ENCODE data around the gene CARNS1. TPM values are rescaled to one million over a fixed set of nuclear protein-coding genes. Genes with fewer than 3 reads are reported as not detected.

Gene CARNS1
- total RNA-seq, 3 donors from 2014 or later (not counting 1 experiment from before 2014, with no cell fraction given): 25.0 to 29.0 (median 25.0) TPM

GRCh38 chr11:67382276-67383136 lies 33.0 kb upstream of the CARNS1 start:
- Histone ChIP-seq H3K4me1 (ENCODE audit: control insufficient read depth, insufficient read depth, low read length) (peaks cover 24% of the 10 kb centered on the region), H3K4me3 (ENCODE audit: low read length) (no peak overlapping the region), H3K27ac (ENCODE audit: low read length) (no peak overlapping the region), H3K27me3 (ENCODE audit: control insufficient read depth, insufficient read depth, low read length) (no peaks in the 10 kb centered on the region), H3K9me3 (ENCODE audit: control insufficient read depth, insufficient read depth, low read length) (no peaks in the 10 kb centered on the region), H3K36me3 (ENCODE audit: control insufficient read depth, insufficient read depth, low read length) (no peaks in the 10 kb centered on the region)
- WGBS (ENCODE audit: insufficient coverage): 52% methylated on average over 16 of the region's 16 CpGs
- peak overlapping the region; percentile 25 to 36 for H3K27ac Mint-ChIP-seq
- peaks cover 17 to 24% of the 10 kb centered on the region in 2 donors for H3K4me1 Mint-ChIP-seq
- no peak overlapping the region for H3K4me3 Mint-ChIP-seq
- H3K9me3 Mint-ChIP-seq: no peaks in the 10 kb centered on the region
- peaks cover 7 to 8% of the 10 kb centered on the region in 2 donors for H3K27me3 Mint-ChIP-seq (ENCODE audit: low read depth in 2 of 2)
- intact Hi-C loops (cut with micrococcal nuclease): loop anchor here (1.0 kb wide), 3 partner anchors 25 to 120 kb away; no protein-coding TSS in a partner anchor
- DNase-seq (peak; percentile 81 to 92), ATAC-seq (peak; percentile 92 to 99 (median 97))
- no peaks in the 10 kb centered on the region for H3K36me3 Mint-ChIP-seq
- peak; percentile 93 for TF ChIP-seq CTCF (IDR thresholded peaks at IDR 0.05)

- H3K4me1 ChIP-seq (ENCODE audit: control insufficient read depth, insufficient read depth, low read length): peaks cover 24% of the 10 kb centered on the region
- Mint-ChIP-seq H3K27me3 (ENCODE audit: low read depth in 2 of 2) (peaks cover 7 to 8% of the 10 kb centered on the region in 2 donors), H3K27ac (no peak overlapping the region), H3K4me1 (peaks cover 25 to 32% of the 10 kb centered on the region in 2 donors), H3K36me3 (no peaks in the 10 kb centered on the region), H3K4me3 (no peak overlapping the region), H3K9me3 (no peaks in the 10 kb centered on the region)
- intact Hi-C loops (cut with micrococcal nuclease): no loop called here
- H3K4me3 ChIP-seq (ENCODE audit: low read length): no peak overlapping the region
- H3K9me3 ChIP-seq (ENCODE audit: control insufficient read depth, insufficient read depth, low read length): no peaks in the 10 kb centered on the region
- no peaks in the 10 kb centered on the region for H3K27me3 ChIP-seq (ENCODE audit: control insufficient read depth, insufficient read depth, low read length)
- H3K27ac ChIP-seq (ENCODE audit: low read length): no peak overlapping the region
- ATAC-seq (no peak), DNase-seq (no peak)
- WGBS (ENCODE audit: insufficient coverage): 97% methylated on average over 3 of the region's 3 CpGs
- no peak for TF ChIP-seq CTCF (IDR thresholded peaks at IDR 0.05)
- no peaks in the 10 kb centered on the region for H3K36me3 ChIP-seq (ENCODE audit: control insufficient read depth, insufficient read depth, low read length)
Observed at GRCh38 chr11:67384851-67385366, 30.6 kb upstream of the CARNS1 start.

GRCh38 chr11:67387069-67387468 lies 28.4 kb upstream of the CARNS1 start:
- Mint-ChIP-seq H3K9me3 (no peaks in the 10 kb centered on the region), H3K36me3 (no peaks in the 10 kb centered on the region), H3K27ac (no peak overlapping the region), H3K4me3 (no peak overlapping the region), H3K27me3 (ENCODE audit: low read depth in 2 of 2) (peaks cover 7 to 8% of the 10 kb centered on the region in 2 donors), H3K4me1 (peaks cover 14 to 28% of the 10 kb centered on the region in 2 donors)
- H3K27ac ChIP-seq (ENCODE audit: low read length): no peak overlapping the region
- WGBS (ENCODE audit: insufficient coverage): 51% methylated on average over 5 of the region's 9 CpGs
- intact Hi-C loops (cut with micrococcal nuclease): no loop called here
- H3K4me3 ChIP-seq (ENCODE audit: low read length): no peak overlapping the region
- peaks cover 19% of the 10 kb centered on the region for H3K4me1 ChIP-seq (ENCODE audit: control insufficient read depth, insufficient read depth, low read length)
- no peaks in the 10 kb centered on the region for H3K36me3 ChIP-seq (ENCODE audit: control insufficient read depth, insufficient read depth, low read length)
- no peaks in the 10 kb centered on the region for H3K9me3 ChIP-seq (ENCODE audit: control insufficient read depth, insufficient read depth, low read length)
- H3K27me3 ChIP-seq (ENCODE audit: control insufficient read depth, insufficient read depth, low read length): no peaks in the 10 kb centered on the region
- ATAC-seq (no peak), DNase-seq (no peak)
- no peak for TF ChIP-seq CTCF (IDR thresholded peaks at IDR 0.05)
